Stimulated activated CD4-positive, alpha-beta T cell treated with anti-CD3 and anti-CD28 coated beads, Interleukin-2, amount 100 ng/mL, for 48 hours (primary cell): ENCODE measurements around the gene ATP5F1D.

Experiments used
- DNase-seq, 2 donors: peaks; one replicate each; pipeline ENCODE4 v3.0.0-alpha.2; 2020

ATP5F1D gene

DNA sequence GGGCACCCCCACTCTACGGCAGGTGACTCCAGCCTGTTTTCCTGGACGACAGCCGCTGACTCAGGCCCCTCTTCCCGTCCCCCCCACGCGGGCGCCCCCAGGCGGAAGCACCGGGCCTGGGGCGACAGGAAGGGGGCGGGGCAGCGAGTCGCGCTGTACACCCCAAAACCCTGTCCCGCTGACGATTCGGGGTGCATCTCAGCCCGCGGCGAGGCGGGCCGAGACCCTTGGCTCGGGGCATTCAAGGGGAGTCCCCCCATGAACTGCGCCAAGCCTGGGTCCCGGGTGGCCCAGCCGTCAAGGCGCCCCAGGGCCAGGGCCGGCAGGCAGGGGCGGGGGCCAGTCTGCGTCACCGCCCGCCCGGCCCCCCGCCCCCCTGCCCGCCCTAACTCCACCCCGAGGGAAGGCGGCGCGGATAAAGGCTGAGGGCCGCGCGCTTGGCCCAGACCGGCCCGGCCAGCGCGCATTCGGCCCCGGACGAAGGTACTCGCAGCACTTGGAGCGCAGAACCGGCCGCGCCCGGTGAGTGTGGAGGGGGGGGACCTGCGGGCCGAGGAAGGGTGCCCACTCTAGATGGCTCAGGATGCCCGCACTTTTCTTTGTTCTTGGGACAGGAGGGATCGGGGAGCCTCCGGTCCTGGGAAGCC is 6.7 kb downstream of the ATP5F1D start, which contains the start of gene MIDN:
Gene MIDN (plus strand): TSS at position 445 of the 647 bp plus-strand sequence. CDS start 1,714 bp downstream, outside the sequence.
- peak; percentile 55 to 63 for DNase-seq

DNA sequence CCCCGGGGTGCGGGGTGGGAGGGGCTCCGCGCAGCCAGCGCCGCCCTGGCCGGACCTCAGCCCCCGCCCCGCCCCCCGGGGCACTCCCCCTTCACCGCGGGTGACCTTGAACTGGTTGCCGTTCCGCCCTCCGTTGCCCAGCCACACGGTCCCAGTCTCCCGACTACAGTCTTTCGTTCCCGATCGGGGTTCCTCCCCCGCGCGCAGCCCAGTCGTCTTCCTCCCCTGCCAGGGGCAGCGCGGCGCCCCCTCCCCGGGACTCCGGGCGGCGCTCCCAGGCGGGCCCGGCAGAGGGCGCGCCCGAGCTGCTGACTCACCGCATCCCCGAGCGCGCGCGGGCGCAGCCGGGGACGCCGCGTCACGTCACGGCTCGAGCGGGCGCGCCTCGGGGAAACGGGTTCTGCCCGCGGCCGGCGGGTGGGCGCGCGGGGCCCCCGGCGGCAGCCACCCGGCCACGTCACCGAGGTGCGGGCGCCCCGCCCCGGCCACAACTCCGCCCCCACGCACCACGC is 7.3 kb downstream of the ATP5F1D start:
- DNase-seq = peak; percentile 72 to 82

DNA sequence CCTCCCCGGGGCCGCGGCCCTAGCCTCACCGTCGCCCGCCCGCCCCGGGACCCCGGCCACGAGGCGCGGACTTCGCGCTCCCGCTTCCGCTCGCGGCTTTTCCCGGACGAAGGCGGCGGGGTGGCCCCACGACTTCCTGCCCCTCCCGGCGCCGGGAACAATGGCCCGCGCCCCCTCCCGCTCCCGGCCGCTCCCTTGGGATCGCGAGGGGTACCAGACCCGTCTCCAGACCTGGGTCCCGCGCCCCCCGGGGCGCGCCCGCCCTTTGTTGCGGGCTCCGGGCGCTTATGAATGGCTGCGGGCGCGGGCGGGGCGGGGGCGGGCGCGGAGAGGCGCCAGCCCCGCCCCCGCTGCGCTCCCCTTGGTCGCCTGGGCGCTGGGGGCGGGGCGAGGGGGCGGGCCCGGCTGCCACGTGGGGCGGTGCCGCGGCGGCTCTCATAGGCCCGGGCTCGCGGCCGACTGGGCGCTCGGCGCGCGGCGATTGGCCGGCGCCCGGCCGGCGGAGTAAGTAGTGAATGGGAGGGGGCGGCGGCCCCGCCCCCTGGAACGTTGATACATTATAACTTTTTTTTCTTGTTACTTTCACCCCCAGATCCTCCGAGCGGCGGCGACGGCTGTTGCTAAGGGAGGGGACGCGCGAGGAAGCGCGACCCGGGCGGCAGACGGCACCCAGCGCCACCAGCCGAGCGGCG is 7.9 kb downstream of the ATP5F1D start:
- peak; percentile 92 to 95 for DNase-seq

- no peak for DNase-seq
Measured at GRCh38 chr19:1249990-1250436, 8.5 kb downstream of the ATP5F1D start.

DNA sequence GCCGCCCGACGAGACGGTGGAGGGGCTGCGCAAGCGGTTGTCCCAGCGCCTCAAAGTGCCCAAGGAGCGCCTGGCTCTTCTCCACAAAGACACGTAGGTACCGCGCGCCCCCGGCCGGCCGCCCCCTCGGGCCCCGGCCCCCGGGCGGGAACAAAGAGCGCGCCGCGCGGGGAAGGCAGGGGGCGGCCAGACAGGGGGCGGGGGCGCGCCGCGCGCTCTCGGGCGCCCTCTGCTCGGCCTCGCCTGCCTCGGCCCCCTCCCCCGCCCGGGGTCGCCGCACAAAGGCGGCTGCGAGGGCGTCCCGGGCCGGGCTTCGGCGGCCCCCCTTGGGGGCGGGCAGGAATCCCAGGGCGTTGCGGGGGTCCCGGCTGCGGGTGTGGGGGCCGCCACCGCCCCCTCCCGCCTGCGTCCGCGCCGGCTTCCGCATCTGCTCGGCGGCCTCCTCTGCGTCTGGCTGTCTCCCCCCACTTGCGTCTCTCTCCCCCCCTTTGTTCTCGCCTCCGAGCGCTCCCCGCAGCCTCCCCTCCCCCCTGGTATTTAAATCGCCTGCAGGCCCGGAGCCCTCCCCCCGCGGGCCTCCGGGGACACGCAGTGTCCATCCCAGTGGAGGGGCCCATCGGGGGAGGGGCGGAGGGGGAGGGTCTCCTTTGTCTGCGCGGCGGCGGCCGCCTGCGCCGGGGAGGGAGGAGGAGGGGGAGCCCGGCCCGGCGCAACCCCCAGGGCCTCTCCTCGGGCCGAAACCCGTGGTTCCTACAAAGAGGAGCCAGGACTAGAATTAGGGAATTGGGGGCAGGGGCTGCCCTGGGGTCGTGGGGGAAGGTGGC is 9.1 kb downstream of the ATP5F1D start:
- no peak for DNase-seq

DNA sequence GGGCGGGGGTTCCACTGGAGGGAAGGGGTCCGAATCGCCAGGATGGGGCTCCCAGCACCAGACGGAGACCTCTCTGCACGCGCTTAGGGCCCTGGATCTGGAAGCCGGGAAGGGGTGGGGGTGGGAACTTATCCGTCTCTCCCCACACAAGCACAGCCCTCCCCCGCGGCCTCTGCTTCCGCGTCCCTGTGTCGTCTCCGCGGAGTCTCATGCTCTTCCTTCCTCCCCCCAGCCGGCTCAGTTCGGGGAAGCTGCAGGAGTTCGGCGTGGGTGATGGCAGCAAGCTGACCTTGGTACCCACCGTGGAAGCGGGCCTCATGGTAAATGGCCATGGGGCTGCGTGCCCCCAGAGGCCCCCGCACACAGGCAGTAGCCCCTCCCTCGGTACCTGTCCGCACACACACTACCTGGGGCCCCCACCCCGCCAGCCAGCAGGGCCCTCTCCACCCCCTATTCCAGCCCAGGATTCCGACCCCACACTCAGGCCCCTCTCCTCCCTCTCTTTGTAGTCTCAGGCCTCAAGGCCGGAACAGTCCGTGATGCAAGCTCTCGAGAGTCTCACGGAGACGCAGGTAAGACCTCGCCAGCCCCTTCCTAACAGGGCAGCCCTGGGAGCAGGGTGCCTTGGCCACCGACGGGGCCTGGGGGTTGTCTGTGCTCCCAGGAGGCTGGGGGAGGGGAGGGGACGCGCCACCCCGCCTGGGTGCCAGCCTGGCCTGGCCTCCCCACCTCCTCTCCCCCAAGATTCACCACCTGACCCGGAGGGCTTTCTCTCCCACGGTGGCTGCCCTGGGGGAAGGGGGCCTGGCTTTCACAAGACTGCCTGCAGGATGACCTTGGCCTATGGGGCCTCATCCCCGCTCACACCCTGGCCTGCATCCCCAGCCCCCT is 10.0 kb downstream of the ATP5F1D start:
- peak in 1 of 2 donors; percentile 52 for DNase-seq

GRCh38 chr19:1252221-1252820 is 10.8 kb downstream of the ATP5F1D start:
- no peak for DNase-seq

- peak; percentile 60 to 65 for DNase-seq
Measured at GRCh38 chr19:1252821-1253513, 11.4 kb downstream of the ATP5F1D start.

- no peak for DNase-seq
Measured at GRCh38 chr19:1253514-1254080, 12.0 kb downstream of the ATP5F1D start.

DNA sequence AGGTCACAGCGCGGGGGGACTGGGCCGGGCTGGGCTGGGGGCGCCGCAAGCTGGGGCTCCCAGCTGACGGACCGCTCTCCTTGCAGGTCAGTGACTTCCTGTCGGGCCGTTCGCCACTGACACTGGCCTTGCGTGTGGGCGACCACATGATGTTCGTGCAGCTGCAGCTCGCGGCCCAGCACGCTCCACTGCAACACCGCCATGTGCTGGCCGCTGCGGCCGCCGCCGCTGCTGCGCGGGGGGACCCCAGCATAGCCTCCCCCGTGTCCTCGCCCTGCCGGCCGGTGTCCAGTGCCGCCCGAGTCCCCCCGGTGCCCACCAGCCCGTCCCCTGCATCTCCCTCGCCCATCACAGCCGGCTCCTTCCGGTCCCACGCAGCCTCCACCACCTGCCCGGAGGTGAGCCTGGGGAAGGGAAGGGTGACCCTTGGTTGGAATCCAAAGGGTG is 12.6 kb downstream of the ATP5F1D start:
- DNase-seq = no peak

DNA sequence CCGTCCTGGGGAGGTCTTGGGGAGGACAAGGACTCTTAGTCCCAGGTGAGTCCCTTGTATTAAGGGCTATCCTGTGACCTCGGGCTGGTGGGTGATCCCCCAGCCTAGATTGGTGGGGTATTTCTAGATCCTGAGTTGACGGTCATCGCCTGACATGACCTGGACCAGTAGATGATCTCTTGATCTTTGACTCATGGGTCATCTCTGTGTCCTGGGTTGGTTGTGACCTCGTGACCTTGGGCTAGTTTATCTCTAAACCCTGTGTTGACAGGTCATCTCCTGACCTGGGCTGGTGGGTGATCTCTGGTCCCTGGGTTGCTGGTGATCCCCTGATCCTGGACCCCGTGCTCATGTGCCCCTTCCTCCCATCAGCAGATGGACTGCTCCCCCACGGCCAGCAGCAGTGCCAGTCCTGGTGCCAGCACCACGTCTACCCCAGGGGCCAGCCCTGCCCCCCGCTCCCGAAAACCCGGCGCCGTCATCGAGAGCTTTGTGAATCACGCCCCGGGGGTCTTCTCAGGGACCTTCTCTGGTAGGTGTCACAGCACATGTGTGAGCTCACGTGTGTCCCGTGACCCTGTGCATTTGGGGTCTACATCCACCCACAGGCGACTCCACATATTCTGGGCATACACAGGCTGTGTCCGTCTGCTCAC is 13.1 kb downstream of the ATP5F1D start:
- DNase-seq = no peak

DNA sequence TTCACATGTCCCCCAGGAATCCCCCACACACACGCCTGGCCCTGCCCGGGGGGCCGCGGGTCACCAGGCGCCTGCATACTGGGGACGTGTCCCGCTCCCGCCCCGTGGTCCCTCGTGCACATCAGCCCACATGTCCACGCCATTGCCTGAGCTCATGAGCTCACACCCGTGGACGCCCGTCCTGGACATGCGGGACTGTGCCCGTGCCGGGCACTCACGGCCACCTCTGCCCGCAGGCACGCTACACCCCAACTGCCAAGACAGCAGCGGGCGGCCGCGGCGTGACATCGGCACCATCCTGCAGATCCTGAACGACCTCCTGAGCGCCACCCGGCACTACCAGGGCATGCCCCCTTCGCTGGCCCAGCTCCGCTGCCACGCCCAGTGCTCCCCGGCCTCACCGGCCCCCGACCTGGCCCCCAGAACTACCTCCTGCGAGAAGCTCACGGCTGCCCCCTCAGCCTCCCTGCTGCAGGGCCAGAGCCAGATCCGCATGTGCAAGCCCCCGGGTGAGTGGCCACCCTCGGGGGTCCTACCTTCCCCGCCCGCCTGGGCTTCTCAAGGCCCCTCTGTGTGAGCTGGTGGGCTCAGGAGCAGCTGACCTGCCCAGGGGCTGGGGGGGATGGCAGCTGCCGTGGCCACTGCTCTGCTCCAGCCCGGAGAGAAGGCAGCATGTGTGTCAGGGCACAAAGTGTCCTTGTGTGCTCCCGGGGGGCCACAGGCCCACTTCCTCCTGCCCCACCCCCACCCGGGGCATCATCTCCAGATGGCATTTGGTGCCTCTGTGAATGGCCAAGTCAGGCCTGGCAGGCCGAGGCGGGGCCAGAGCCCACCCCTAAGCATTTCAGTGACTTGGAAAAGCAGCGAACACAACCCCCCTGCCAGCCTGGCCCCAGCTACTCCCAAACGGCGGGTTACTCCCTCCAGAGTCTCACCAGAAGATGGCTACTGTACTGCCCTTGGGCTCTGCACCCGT is 13.9 kb downstream of the ATP5F1D start:
- DNase-seq = no peak

- DNase-seq = no peak
Measured at GRCh38 chr19:1256646-1257474, 15.3 kb downstream of the ATP5F1D start.

GRCh38 chr19:1257475-1258162 is 16.1 kb downstream of the ATP5F1D start:
- no peak for DNase-seq

- DNase-seq = no peak
Measured at GRCh38 chr19:1258163-1258492, 16.6 kb downstream of the ATP5F1D start.

GRCh38 chr19:1258707-1259205 is 17.2 kb downstream of the ATP5F1D start:
- DNase-seq = no peak

- peak; percentile 57 to 61 for DNase-seq
Measured at GRCh38 chr19:1259206-1259875, 17.8 kb downstream of the ATP5F1D start.
